Upper lobe of left lung (tissue), 4 donors: ENCODE measurements around the gene ZNF496.
"Not testable (repeated sequence)": the region's sequence is repeated elsewhere in the genome, so short reads cannot be mapped to it uniquely, and the experiment has no call there.

Experiments used
- CTCF ChIP-seq, 6 experiments: fragments of 450-650 bp in 4 of 6; fragments of 200-600 bp in 2 of 6; sonication (generic) in 2 of 6; IDR thresholded peaks; one replicate each; pipeline ENCODE4 v1.5.1; 2016 to 2019; ENCODE audit warnings: antibody characterized with exemption in 6 of 6
- EP300 ChIP-seq, 4 donors: sonication (generic); formaldehyde crosslinking; IDR thresholded peaks; one replicate each; pipeline ENCODE4 v1.5.1; 2017; ENCODE audit warnings: antibody characterized with exemption in 4 of 4, control low read depth in 2 of 4
- POLR2A ChIP-seq, 4 donors: fragments of 450-650 bp; IDR thresholded peaks; one replicate each; pipeline ENCODE4 v1.5.1; 2016 to 2017; ENCODE audit warnings: antibody characterized with exemption in 4 of 4, mild to moderate bottlenecking in 2 of 4
- POLR2AphosphoS5 ChIP-seq, 2 donors: sonication (generic); formaldehyde crosslinking; IDR thresholded peaks; one replicate each; pipeline ENCODE4 v1.5.1; 2017; ENCODE audit warnings: antibody characterized with exemption in 2 of 2

DNA sequence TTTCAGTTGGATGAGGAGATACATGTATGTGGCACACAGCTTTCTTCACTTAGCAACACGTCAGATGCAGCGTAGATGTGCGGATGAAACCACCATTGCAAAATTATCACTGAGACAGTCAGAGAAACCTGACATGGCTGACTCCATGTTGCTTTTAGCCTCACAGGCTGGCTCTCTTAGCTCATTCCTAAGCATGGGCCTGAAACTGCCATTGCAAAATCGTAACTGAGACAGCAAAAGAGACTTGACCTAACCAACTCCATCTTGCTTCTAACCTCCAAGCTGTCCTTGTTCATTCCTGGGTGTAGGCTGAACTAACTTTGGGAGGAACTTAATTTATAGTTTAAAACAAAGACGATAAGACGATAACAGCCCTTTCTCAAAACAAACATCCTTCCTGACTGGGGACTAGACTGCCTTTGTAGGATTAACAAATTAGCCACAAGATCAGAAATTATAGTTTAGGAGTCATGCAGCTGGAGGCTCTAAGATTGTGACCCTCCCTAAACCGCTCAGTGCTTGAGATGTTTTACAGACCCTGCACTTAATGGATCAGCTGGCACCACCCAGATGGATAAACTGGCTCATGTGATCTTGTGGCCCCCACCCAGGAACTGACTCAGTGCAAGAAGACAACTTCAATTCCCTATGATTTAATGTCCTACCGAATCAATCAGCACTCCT is 43.1 kb upstream of the ZNF496 start:
- not testable (repeated sequence) for TF ChIP-seq CTCF, POLR2A, POLR2AphosphoS5, EP300 (IDR thresholded peaks at IDR 0.05)
